GM18909 (cell line): ENCODE data around the gene CADM1.

ENCODE experiments used
- ATAC-seq: cut with Tn5 transposase; IDR thresholded peaks from one replicate; pipeline ENCODE4 v1.9.1; 2021; ENCODE audit warnings: mild to moderate bottlenecking; ENCODE audit not compliant: unreplicated experiment, poor library complexity

The CADM1 gene

DNA sequence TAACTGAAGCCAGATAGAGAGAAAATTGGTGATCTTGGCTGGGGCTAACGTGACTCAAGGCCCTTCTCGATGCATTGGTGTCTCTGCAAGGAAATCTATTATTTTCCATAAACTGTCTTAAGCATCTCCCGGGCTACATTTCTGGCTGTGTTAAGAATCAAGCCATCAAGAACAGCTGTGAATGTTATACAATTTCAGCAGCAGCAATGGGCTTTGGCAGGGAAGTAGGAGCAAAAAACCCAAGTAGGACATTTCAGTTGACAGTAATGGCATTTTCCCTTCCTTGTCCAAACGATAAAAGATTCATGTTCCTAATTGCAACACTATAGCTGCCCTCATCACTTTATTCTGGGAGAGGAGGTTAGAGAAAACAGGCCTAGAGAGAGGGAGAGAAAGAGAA is 335.0 kb downstream of the CADM1 start:
- no peak for ATAC-seq

DNA sequence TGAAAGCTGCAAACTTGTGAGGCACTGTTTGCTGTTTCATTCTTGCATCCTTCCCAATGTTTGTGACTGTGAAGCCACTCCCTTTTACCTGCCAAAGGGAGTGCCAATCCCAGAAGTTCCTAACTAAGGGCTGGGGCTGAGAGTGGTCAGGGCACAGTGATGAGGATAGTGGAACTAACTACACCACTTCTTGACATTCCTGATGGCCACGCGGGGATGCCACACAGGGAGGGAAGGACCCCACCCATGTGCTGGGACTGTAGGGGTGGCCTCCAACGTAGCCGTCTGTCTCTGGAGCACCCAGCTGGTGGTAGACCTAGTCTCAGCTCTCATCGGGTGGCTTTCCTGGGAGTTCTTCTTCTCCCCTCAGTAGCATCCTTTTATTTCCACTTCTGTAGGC is 335.5 kb downstream of the CADM1 start:
- no peak for ATAC-seq

DNA sequence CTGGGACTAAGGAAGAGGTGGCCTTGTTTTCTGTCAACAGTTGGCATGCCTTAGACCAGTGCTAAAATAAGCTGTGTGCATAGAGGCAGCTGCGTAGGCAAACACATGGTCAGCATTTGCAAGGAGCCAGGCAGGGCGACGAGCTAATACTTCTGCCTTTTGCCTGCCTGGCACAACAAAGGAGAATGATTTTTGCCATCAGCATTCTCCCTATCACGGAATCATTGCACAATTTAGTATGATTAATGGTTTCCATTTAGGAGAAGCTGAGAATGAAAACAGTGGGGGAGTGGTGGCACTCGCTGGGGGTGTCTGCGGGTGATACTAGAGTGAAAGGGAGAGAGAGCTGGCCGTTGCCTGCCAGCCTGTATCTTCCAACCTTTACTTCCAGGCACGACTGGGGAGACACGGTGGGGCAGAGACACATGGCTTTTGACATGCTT is 336.0 kb downstream of the CADM1 start:
- no peak for ATAC-seq

DNA sequence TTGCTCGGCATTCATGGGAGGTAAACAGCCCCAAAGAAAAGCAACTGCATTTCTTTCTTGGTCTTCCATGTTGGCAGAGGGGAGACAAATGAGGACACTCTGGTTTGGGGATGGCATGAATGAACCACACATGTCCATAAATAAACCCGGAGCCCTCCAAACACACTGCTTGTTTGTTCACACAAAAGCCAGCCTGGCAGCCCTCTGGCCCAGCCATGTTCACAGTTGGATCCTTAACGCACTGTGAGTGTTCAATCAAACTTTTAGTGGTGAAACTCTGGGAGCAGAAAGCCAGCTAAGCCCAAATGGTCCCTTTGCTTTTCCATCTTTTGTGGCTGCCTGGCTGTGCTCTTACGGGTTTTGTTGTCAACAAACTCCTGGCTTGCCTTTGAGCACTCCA is 336.8 kb downstream of the CADM1 start:
- ATAC-seq = no peak

DNA sequence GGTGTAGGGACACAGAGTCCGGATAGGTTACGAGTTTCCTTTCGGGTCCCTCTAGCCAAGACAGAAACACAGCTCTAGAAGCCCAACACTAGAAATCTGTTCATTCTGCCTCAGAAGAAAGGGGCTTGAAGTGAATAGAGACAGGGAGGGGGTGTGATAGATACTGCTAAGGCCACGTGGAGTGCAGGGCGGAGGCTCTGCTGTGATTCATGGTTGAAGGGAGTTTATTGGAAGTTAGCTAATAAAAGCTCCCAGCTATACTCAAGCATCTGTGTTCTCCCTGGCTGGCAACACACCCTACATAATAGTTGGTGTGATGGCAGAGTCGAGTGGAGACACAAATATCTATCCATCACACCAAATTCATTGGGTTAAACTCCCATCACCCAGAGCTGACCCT is 337.4 kb downstream of the CADM1 start:
- ATAC-seq = no peak

DNA sequence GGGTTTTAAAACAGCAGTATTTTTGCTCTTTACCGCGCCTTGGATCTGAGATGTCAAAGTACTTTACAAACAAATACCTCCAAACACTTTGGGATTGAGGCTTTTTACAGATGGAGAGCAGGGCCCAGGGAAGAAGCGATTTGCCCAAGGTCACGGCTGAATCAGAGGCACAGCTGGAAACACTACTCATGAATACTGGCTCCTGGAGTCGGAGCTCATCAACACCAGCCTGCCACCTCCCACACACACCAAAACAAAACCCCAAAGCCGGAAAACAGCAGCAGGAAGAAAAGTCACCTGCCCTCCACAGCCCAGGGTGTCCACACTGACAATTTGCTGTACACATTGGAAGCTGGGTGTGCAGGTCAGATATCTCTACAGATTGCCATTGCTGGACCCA is 339.4 kb downstream of the CADM1 start:
- ATAC-seq = no peak

DNA sequence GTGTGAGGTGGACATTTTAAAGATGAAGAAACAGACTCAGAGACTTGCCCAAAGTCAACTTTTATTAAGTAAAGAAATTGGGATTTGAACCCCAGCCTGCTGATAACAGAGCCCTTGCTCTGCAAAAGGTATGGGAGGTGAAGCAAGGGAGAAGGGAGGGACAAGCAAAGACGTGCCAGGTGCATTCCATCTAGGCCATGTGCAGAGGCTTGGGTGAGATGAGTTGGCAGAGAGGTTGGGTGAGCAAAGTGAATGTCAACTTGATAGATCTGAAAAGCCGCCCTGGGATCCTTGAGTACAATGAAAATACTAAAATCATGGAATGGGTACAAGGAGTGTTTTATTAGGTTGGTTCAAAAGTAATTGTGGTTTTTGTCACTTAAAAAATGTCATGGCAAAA is 341.3 kb downstream of the CADM1 start:
- no peak for ATAC-seq

DNA sequence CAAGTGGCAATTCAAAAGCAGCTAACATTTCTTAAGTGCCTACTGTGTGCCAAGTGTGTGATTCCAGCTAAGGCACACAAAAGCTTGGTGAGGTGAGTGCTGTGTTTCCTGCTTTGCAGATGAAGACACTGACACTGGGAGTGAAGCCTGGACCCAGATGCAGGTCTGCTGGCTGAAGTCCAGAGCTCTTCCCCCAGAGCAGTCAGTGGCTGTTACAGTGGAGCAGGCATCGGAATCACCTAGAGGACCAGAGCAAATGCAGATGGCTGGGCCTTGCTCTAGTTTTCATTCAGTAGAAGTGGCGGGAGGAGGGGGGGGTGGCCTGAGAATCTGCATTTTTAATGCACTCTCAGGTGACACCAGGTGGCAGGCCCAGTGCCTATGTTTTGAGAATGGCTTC is 342.3 kb downstream of the CADM1 start:
- no peak for ATAC-seq

DNA sequence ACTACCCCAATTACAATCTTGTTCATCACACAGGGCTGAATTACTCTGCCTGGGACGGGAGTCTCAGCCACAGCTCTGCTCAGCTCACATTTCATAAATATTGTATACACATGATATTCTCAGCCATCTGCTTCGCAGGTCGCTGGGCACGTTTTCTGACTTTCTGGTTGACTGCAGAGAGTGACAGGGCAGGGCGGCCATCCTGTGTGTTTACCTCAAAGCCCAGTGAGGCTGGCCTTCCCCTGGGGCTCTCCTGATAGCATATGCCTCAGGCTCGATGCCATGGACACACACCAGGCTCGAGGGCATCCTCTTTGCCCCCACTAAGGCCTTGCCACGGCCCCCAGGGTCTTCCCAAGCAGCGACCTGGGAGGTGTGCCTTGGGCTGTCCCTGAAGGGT is 345.0 kb downstream of the CADM1 start:
- ATAC-seq = no peak

DNA sequence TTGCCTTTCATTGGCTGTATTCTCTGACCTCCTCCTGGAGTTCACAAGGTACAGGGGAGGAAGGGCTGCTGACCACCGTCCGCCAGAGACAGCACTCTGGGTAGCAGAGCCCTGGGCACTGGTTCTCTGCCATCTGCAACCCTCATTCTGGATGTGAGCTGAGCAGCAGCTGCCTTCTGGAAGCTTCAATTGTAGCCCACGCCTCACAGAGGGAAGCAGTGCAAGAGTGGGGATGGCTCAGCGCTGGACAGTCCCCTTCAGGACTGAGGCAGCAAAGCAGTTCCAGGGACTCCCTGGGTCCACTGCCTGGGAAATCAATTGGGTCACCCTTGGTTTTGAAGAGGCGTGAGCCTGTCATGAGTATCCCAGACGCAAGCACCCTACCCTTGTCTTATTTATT is 346.2 kb downstream of the CADM1 start:
- no peak for ATAC-seq

DNA sequence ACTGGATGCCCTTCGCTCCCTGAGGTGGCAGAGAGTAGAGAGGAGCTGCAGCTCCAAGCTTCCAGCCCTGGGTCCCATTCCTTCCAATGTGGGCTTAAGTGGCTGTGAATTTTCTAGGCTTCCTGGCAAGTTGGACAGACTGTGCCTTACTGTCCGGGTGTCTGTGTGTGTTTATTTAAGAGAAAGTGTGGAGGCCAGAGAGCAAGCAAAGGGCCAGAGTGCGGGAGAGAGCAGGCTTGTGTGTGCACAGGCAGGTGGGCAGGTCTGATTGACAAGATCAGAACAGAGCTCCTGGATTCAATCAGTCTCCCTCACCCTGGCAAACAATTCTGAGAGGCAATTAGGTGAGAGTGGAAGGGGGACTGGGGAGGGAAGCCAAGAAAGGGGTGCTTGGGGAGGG is 347.0 kb downstream of the CADM1 start:
- no peak for ATAC-seq

DNA sequence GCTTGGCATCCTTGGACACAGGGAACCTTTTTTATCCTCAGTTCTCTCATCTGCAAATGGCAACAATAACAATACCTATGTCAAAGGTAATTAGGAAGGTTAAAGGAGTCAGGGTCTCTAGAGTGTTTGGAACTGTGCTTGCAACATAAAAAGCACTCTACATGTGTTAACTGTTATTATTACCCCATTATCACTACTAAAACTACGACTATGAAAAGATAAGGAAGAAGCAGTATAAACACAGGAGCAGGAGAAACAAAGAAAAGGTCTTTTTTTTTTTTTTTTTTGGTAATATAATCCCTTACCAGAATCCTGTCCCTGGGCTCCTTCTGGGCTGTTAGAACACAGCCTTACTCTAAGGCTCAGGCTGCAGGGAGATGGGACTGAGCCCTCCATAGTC is 348.2 kb downstream of the CADM1 start:
- ATAC-seq = no peak

DNA sequence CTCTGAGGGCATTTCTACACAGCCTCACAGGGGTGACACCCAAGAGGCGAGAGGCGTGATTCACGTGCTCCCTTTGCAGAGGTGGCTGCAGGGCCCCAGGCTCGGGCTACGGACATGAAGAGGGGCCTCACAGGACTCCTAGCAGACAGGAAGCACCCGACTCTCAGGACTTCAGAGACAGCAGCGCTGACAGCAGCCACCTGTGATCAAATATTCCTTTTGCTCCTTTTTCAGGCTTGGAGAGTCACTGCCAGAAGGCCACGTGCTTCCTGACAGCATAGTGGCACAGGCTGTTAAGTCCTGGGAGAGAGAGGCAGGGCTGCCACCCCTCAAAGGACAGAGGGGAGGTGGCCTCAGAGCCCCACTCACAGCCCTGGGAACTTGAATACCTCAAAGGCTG is 348.9 kb downstream of the CADM1 start:
- ATAC-seq = no peak

DNA sequence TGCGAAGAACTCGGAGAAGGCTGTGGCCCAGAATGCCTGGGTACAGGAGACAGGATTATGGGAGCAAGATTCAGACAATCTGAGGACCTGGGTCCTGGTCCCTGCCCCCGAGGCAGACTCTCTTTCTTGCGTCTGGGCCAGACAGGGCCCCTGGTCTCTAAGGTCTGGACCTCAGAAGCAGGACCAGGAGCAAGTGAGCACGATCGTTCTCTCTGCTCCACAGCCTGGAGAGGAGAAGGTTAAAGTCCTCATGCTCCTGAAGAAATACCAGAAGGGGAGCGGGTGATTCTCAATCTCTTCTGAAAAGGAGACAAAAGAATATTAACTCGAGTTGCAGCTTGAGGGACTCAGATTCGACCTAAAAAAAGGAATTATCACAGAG is 349.9 kb downstream of the CADM1 start:
- no peak for ATAC-seq

DNA sequence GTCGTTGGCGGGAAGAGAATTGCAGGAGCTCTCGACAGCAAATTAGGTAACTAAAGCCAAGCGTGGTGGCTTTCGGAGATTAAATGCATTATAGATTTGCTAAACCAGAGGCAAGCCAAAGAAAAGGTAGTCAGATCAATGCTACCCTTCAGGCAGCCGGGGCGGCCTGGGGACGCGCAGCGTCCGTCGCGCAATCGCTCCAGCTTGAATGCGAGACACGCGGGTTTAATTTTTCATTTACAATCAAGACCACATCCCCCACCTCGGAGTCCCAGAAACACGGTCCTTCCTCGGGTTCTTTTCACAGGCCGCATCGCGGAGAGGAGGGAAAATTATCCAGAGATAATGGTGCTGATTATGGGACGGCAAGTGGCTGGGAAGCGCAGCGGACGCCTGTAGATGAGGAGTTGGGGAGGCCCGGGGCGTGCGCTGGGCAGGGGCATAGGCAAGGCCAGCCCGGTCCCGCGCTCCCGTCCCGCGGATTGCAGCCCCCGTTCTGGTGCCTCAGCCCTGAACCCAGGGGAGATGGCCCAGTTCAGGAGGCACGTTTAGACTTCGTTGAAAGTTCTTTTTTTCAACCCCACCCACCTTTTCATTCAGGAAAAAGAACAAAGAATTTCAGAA is 350.4 kb downstream of the CADM1 start:
- ATAC-seq = no peak

DNA sequence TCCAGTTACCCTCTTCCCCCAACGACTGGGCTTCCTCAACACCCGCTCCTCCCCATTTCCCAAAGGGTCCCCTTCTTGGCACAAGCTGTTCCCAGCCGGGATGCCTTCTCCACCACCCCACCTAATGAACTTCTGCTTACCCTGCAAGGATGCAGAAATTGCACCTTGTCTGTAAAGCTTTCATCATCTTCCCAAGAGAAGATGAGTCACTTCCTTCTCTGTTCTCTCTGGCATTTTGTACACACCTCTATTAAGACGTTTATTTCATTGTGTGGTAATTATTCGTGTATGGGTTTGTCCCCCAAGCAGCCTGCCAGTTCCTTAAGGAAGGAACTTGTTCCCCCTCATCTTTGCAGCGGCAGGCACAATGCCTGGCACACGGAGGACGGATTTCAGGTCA is 351.1 kb downstream of the CADM1 start:
- no peak for ATAC-seq

DNA sequence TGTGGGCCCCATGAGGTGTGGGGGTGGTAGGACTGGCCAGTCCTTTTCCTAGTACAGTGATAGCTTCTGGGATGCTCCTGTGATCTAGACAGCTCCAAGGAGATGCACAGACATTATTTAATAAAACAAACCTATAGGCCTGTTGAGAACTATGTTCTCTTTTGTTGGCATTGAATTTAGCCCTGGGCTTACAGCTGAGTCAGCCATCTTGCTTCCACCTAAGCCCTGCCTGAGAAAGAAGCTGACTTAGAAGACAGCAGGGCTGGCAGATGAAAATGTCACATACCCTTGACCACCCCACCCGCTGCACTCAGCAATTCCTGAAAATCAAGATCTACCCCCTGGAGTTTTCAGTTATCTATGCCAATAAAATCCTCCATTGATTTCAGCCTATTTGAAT is 353.2 kb downstream of the CADM1 start:
- ATAC-seq = no peak

DNA sequence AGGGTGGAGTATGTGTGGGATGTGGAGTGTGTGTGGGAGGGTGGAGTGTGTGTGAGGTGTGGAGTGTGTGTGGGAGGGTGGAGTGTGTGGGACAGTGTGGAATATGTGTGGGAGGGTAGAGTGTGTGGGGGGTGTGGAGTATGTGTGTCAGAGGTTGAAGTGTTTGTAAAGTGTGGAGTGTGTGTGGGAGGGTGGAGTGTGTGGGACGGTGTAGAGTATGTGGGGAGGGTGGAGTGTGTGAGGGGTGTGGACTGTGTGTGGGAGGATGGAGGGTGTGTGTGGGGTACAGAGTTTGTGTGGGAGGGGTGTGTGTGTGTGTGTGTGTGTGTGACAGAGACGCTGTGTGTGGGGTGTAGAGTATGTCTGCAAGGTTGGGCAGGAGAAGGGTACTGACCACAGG is 355.5 kb downstream of the CADM1 start:
- no peak for ATAC-seq

DNA sequence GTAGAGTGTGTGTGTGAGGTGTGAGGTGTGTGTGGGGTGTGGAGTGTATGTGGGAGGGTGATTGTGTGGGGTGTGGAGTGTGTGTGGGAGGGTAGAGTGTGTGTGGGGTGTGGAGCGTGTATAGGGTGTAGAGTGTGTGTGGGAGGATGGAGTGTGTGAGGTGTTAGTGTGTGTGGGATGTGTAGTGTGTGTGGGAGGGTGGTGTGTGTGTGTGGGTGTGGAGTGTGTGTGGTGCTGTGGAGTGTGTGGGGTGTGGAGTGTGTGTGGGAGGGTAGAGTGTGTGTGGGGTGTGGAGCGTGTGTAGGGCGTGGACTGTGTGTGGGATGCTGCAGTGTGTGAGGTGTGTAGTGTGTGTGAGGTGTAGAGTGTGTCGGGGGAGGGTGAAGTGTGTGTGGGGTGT is 356.1 kb downstream of the CADM1 start:
- ATAC-seq = no peak

DNA sequence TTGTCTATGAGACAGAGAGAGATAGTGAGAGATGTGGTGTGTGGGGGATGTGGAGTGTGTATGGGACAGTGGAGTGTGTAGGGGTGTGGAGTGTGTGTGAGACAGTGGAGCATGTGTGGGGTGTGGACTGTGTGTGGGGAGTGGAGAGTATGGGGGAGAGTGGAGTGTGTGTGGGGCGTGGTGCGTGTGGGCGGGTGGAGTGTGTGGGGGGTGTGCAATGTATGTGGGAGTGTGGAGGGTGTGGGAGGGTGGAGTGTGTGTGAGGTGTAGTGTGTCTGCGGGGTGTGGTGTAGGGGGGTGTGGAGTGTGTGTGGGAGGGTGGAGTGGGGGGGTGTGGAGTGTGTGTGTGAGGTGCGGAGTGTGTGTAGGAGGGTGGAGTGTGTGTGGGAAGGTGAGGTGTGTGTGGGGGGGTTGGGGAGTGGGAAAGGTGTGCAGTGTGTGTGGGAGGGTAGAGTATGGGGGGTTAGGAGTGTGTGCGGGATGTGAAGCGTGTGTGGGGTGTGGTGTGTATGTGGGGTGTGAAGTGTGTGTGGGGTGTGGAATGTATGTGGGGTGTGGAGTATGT is 356.9 kb downstream of the CADM1 start:
- no peak for ATAC-seq

DNA sequence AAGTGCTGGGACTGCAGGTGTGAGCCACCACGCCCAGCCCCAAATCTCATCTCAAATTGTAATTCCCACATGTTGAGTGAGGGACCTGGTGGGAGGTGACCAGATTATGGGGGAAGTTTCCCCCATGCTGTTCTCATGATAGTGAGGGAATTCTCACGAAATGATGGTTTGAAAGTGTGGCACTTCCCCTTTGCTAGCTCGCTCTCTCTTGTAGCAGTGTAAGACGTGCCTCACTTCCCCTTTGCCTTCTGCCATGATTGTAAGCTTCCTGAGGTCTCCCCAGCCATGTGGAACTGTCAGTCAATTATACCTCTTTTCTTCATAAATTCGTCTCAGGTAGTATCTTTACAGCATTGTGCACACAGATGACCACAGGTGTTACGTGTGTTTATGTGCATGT is 357.8 kb downstream of the CADM1 start:
- no peak for ATAC-seq

DNA sequence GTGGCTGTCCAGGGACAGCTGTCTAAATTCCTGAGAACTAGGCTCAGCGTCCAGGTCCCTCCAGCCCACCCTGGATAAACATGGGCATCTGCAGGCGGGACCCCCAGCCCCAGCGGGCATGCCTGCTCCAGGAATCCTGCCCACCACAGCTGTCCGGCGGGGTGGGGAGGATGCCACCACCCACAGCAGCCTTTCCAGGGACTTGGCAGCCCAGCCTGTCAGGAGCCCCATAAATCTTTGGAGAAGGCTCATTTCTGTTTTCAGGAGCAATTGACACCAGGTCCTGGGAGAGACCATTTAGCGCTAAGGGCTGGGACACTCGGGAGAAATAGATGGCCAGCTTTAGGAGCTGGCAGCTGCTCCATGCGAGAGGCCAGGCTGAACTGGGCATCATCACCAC is 358.9 kb downstream of the CADM1 start:
- no peak for ATAC-seq

DNA sequence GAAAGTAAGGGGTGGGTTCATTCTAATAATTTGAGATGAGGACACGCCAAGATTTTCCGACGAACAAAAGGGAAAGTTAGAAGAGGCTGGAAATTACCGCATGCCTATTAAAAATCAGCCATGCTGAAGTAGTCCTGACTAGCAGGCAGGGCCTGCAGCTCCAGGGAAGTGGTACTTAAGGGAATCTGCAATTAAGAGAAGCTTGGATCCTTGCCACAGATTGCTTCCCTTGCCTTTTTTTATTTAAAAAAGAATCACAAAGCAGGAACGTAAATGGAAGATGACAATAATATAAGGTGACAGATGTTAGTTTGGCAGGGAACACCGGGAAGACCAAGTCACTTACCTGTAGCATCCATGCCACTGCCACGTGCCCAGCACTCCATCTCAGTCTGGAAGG is 359.3 kb downstream of the CADM1 start:
- no peak for ATAC-seq
